ENCODE results near the gene CHIC2. TPM values are rescaled to one million over a fixed set of nuclear protein-coding genes. Genes with fewer than 3 reads are reported as not detected.

CHIC2 gene
- total RNA-seq, 3 donors from 2014 or later = 22.6 to 27.5 (median 22.9) TPM

GRCh38 chr4:54099748-54100574, 35.6 kb upstream of the CHIC2 start, which contains the start of gene GSX2:
Gene GSX2, plus strand, starts transcription at chr4:54100163. Its CDS starts 182 bp downstream, at chr4:54100345.
- DNase-seq (no peak), ATAC-seq (no peak)
- intact Hi-C loops (cut with DNase I, micrococcal nuclease) = no loop called here
- Histone ChIP-seq H3K4me1 (ENCODE audit: low read depth) (peaks cover 17% of the 10 kb centered on the region), H3K36me3 (ENCODE audit: low read depth) (no peaks in the 10 kb centered on the region), H3K9me3 (no peaks in the 10 kb centered on the region), H3K4me3 (no peak within 1 kb of the TSS)
- TF ChIP-seq CTCF (IDR thresholded peaks at IDR 0.05) = no peak

- H3K9me3 ChIP-seq = no peaks in the 10 kb centered on the region
- no peak for TF ChIP-seq CTCF (IDR thresholded peaks at IDR 0.05)
- no peaks in the 10 kb centered on the region for H3K36me3 ChIP-seq (ENCODE audit: low read depth)
- no peak overlapping the region for H3K4me3 ChIP-seq
- ATAC-seq (no peak), DNase-seq (no peak)
- H3K4me1 ChIP-seq (ENCODE audit: low read depth) = peaks cover 17% of the 10 kb centered on the region
- intact Hi-C loops (cut with DNase I, micrococcal nuclease) = no loop called here
These were observed 34.9 kb upstream of the CHIC2 start for GRCh38 chr4:54099287-54099747.

DNA sequence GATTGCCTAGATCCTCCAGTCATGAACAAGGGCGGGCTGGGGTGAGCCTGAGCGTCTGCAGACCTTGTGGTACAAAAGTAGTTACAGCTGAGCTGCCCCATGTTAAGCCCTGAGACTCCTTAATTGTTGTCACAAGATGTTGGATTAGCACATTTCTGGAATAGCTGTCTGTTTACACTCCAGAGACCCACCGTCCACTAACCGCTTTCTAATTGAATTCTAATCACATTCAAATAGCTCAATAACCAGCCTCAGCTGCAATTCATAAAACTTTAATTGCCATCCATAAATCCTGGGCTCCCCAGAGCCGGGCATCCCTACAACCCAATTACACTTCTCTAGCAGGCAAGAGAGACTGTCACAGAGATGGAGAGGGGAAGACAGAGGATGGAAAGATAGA, 34.0 kb upstream of the CHIC2 start:
- TF ChIP-seq CTCF (IDR thresholded peaks at IDR 0.05) = no peak
- intact Hi-C loops (cut with DNase I, micrococcal nuclease) = no loop called here
- no peak overlapping the region for H3K4me3 ChIP-seq
- H3K36me3 ChIP-seq (ENCODE audit: low read depth) = no peaks in the 10 kb centered on the region
- ATAC-seq (no peak), DNase-seq (no peak)
- H3K4me1 ChIP-seq (ENCODE audit: low read depth) = peaks cover 22% of the 10 kb centered on the region
- no peaks in the 10 kb centered on the region for H3K9me3 ChIP-seq

DNA sequence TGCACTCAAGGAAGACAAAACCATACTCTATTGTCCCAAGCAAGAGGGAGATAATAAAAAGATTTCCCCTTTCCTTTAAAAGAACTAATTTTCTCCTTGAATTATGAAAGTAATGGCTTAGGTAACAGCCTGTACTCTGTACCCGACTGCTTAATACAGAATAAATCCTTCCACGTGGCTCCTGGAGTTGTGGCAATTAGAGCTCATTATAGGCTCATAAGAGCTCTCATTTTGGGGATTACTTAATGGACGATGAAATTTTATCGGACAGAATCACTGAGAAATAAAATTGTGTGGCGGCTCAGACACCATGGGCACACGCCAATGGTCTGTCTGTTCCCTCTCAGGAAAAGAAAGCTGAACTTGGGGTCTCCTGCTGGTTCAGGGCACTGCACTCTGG, 32.7 kb upstream of the CHIC2 start:
- DNase-seq = no peak
- Histone ChIP-seq H3K9me3 (no peaks in the 10 kb centered on the region), H3K4me3 (no peak overlapping the region), H3K4me1 (ENCODE audit: low read depth) (peaks cover 24% of the 10 kb centered on the region), H3K36me3 (ENCODE audit: low read depth) (no peaks in the 10 kb centered on the region)
- TF ChIP-seq CTCF (IDR thresholded peaks at IDR 0.05) = no peak
- intact Hi-C loops (cut with DNase I, micrococcal nuclease) = no loop called here
- ATAC-seq = no peak

DNA sequence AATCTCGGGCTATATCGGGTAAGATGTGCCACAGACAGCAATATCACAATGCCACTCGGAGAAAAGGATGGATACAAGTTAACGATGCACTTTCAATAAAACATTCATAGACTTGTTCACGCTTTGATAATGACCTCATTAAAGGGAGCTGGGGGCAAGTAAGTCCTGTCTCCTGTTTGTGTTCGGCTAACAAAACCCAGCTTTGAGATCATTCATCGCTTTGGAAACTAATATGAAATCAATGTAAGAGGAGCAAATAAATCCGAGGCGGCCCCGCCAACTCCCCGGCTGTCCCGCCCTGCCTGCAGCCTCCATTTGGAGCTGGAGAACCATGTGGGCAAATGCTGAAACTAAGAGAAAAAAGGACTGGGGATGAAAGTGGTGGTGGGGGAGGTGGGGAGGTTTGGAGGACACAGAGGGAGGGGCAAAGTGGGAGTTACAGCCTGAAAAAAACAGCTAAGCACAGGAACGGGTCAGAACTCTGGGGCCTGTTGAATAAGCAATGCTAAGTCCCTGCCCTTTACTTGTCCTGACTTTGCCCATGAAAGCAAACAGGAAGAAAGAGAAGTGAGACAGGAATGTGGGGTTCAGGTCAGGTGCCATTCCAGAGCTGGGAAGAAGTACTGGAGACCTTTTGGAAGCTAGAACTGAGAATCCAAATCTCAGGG, 32.0 kb upstream of the CHIC2 start:
- H3K4me3 ChIP-seq = no peak overlapping the region
- DNase-seq (no peak), ATAC-seq (no peak)
- peaks cover 25% of the 10 kb centered on the region for H3K4me1 ChIP-seq (ENCODE audit: low read depth)
- intact Hi-C loops (cut with DNase I, micrococcal nuclease) = no loop called here
- H3K9me3 ChIP-seq = no peaks in the 10 kb centered on the region
- H3K36me3 ChIP-seq (ENCODE audit: low read depth) = no peaks in the 10 kb centered on the region
- no peak for TF ChIP-seq CTCF (IDR thresholded peaks at IDR 0.05)
